Memory B cell (primary cell): ENCODE results near the gene POLR3K.

Experiments used
- ATAC-seq: fragments of 150-1000 bp; cut with Tn5 transposase; 2 replicates; pipeline ENCODE4 v1.10.0; 2021; ENCODE audit warnings: low read depth, mild to moderate bottlenecking, moderate library complexity
- DNase-seq, 2 donors: peaks; one replicate each; pipeline ENCODE4 v3.0.0; 2022; ENCODE audit warnings: low spot score in 2 of 2
- H3K27ac Mint-ChIP-seq: one replicate; pipeline ENCODE4 v1.8.0; 2022; ENCODE audit warnings: mild to moderate bottlenecking, moderate library complexity, mixed read lengths
- H3K27me3 Mint-ChIP-seq: one replicate; pipeline ENCODE4 v1.8.0; 2022; ENCODE audit warnings: mixed read lengths
- H3K36me3 Mint-ChIP-seq: one replicate; pipeline ENCODE4 v1.8.0; 2022; ENCODE audit warnings: mild to moderate bottlenecking, mixed read lengths
- H3K4me1 Mint-ChIP-seq: one replicate; pipeline ENCODE4 v1.8.0; 2022; ENCODE audit warnings: mixed read lengths
- H3K4me3 Mint-ChIP-seq: one replicate; pipeline ENCODE4 v1.8.0; 2022; ENCODE audit warnings: mild to moderate bottlenecking, moderate library complexity, mixed read lengths
- H3K9me3 Mint-ChIP-seq: one replicate; pipeline ENCODE4 v1.8.0; 2022; ENCODE audit warnings: mixed read lengths

Gene POLR3K

DNA sequence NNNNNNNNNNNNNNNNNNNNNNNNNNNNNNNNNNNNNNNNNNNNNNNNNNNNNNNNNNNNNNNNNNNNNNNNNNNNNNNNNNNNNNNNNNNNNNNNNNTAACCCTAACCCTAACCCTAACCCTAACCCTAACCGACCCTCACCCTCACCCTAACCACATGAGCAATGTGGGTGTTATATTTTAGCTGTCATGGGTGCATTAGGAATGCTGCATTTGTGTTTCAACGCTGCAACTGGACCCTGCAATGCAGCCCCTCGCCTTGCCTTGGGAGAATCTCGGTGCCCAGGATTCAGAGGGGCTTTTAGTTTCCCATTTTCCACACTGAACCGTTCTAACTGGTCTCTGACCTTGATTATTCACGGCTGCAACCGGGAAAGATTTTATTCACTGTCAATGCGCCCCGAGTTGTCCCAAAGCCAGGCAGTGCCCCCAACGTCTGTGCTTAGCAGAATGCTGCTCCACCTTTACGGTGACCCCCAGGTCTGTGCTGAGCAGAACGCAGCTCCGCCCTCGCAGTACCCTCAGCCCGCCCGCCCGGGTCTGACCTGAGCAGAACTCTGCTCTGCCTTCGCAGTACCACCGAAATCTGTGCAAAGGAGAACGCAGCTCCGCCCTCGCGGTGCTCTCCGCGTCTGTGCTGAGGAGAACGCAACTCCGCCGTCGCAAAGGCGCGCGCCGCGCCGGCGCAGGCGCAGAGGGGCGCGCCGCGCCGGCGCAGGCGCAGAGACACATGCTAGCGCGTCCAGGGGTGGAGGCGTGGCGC is 43.3 kb downstream of the POLR3K start:
- Mint-ChIP-seq H3K9me3 (no peaks in the 10 kb centered on the region), H3K4me1 (no peaks in the 10 kb centered on the region), H3K4me3 (peak overlapping the region; percentile 74), H3K27me3 (no peaks in the 10 kb centered on the region), H3K36me3 (no peaks in the 10 kb centered on the region), H3K27ac (peak overlapping the region; percentile 47)
- peak; percentile 93 for ATAC-seq
- no peak for DNase-seq
